Cardiac fibroblast (primary cell): Measurements from ENCODE around the gene ACAD10.

ENCODE experiments used
- DNase-seq, 2 donors: peaks; one replicate each; pipeline versions ENCODE4 v3.0.0 to v3.0.0-alpha.2; 2010; ENCODE audit warnings: low read depth in 2 of 2
- H3K4me3 ChIP-seq, 2 donors: replicated peaks in 1 of 2; 1 replicate in 1 of 2; 2 replicates in 1 of 2; pipeline ENCODE4 v1.5.1; 2011; ENCODE audit warnings: low read depth in 2 of 2, low read length in 2 of 2, mild to moderate bottlenecking in 2 of 2, moderate library complexity in 1 of 2
- TF ChIP-seq, protein P1 (sequence below): IDR thresholded peaks from one replicate; pipeline ENCODE4 v1.5.1; 2011; ENCODE audit warnings: low read depth, mild to moderate bottlenecking, low read length, inconsistent platforms

The ACAD10 gene

DNA sequence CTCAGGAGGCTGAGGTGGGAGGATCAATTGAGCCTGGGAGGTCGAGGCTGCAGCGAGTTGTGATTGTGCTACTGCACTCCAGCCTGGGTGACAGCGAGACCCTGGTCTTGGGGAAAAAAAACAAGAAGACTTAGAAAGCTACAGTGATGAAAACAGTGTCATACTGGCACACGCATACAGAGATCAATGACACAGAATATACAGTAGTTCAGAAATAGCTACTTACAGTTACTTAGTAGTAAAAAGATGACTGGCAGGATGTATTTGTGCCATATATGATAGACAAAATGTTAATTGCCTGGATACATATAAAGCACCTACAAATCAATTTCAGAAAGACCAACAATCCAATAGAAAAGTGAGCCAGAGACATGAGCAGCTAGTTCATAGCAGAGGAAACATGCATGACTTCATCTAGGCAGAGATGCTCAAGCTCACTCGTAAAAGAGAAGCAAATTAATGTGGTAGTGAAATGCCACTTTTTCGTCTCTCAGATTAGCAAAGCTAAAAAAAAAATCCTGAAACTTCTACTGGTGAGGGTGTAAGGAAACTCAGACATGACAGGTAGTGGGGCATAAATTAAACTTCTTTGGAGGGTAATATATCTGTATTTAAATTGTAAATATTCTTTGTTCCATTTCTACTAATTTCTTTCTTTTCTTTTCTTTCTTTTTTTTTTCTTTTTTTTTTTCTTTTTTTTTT, 78.4 kb downstream of the ACAD10 start:
- TF ChIP-seq, protein P1, sequence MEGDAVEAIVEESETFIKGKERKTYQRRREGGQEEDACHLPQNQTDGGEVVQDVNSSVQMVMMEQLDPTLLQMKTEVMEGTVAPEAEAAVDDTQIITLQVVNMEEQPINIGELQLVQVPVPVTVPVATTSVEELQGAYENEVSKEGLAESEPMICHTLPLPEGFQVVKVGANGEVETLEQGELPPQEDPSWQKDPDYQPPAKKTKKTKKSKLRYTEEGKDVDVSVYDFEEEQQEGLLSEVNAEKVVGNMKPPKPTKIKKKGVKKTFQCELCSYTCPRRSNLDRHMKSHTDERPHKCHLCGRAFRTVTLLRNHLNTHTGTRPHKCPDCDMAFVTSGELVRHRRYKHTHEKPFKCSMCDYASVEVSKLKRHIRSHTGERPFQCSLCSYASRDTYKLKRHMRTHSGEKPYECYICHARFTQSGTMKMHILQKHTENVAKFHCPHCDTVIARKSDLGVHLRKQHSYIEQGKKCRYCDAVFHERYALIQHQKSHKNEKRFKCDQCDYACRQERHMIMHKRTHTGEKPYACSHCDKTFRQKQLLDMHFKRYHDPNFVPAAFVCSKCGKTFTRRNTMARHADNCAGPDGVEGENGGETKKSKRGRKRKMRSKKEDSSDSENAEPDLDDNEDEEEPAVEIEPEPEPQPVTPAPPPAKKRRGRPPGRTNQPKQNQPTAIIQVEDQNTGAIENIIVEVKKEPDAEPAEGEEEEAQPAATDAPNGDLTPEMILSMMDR, result no peak
- H3K4me3 ChIP-seq, result no peak overlapping the region
- no peak for DNase-seq

DNA sequence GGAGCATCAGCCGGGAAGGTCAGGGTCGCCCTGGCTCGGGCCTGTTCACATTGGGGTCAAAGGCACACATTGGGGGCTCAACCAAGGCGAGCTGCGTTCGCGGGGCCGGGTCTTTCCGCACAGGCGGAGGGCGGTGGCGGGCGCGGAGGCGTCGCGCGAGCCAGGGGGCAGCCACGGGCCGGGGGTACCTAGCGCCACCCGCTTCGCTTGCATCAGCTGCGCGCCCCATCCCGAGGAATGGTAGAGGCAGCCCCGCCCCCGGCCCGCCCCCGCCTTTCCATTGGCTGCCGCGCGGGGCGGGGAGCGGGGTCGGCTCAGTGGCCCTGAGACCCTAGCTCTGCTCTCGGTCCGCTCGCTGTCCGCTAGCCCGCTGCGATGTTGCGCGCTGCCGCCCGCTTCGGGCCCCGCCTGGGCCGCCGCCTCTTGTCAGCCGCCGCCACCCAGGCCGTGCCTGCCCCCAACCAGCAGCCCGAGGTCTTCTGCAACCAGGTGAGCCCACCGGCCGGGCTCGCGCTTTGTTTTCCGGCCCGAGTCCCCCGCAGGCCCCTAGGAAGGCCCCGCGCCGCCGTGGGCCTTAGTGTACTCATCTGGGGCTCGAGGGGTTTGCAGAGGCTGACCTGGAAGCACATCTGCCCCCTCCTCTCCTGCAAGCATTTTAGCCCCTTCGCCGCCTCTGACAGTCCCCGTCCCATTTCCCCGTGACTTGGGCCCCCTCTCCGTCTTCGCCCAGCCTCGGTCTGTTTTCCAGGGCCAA, 80.9 kb downstream of the ACAD10 start, which contains the start of gene ALDH2:
Gene ALDH2, plus strand, starts transcription at position 326 of the 754 bp plus-strand sequence. Its CDS starts 50 bp downstream, at position 376.
- DNase-seq, result peak; percentile 31 to 71
- peak within 1 kb of the TSS; percentile 66 to 78 for H3K4me3 ChIP-seq
- TF ChIP-seq, protein P1, result no peak

DNA sequence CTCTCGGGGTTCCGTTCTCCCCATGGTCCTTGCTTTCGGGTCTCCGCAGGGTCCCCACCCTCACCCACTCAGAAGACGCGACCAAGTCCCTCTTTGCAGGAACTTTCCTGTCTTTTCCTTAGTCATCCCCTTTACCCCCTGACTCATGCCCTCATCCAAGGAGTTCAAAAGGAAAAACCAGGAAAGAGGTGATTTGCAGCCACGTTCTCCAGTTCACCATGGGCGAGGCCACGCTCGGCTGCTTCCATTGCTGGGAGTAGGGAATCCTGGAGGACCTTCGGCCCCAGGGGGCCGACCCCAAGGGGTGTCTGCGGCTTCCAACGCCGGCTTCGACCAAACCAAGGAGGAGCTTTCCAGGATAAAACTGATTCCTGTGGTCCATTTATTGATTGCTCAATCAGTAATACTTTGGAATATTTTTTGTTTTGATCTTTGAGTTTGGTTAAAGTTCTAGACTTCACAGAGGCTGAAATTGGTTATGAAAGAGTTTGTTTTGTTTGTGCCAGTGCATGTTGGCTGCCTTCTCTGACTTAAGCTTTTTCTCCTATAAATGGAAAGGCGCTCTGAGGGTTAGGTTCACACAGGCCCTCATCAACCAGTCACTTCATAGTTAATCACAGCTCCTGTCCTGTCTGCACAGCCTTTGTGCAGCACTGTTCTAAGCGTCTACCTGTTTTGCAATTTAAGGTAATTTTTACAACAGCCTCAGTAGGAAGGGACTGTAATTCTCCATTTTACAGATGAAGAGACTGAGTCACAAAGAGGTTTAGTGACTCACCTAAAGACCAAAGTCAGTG, 81.7 kb downstream of the ACAD10 start:
- TF ChIP-seq, protein P1, result no peak
- peak overlapping the region; percentile 66 to 78 for H3K4me3 ChIP-seq
- DNase-seq, result peak; percentile 21 to 27

DNA sequence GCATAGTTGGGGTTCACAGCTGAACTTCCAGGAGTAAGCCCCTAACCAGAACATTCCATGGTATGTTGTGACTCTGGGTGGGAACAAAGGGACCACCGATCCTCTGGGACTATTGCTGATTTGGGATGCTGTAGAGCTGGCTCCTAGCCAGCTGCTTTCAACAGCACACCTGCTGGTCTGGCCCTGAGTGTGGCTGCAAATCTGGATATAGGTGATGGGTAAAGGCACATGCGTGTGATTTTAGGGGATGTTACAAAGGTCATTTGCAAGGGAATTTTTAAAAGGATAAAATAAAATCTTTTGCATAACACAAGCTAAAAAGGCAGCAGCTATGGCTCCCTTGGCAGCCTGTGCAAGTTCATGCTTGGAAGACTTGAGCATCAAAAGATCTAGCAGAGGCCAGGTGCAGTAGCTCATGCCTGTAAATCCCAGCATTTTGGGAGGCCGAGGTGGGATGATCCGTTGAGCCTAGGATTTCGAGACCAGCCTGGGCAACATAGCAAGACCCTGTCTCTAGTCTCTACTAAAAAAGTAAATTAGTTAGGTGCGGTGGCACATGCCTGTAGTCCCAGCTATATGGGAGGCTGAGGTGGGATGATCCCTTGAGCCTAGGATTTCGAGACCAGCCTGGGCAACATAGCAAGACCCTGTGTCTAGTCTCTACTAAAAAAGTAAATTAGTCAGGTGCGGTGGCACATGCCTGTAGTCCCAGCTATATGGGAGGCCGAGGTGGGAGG, 82.5 kb downstream of the ACAD10 start:
- H3K4me3 ChIP-seq, result no peak overlapping the region

DNA sequence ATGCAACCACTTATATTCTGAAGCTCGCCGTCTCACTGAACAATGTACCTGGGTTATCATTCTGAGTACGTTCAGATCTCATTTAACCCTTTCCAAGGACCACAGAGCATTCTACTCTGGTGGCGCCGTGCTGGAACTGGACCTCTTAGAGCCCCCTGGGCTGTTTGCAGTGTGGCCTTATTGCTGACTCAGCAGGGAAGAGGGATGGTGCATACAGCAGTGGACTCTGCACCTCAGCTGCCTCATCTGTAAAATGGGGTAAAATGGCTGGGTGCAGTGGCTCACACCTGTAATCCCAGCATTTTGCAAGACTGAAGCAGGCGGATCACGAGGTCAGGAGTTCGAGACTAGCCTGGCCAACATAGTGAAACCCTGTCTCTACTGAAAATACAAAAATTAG, 83.7 kb downstream of the ACAD10 start:
- no peak for DNase-seq
- TF ChIP-seq, protein P1, result no peak
- H3K4me3 ChIP-seq, result no peak overlapping the region

More for the DNA sequence above, 82.5 kb downstream of the ACAD10 start:
- DNase-seq, result no peak
- TF ChIP-seq, protein P1, result no peak
